Neuron (in vitro differentiated cells): ENCODE measurements around the gene ISY1.
A peak's percentile ranks its signal among the peaks of the same experiment; 100 is the strongest.
"Not testable (repeated sequence)": the region's sequence is repeated elsewhere in the genome, so short reads cannot be mapped to it uniquely, and the experiment has no call there.

Experiments used
- H2AFZ ChIP-seq: one replicate; pipeline ENCODE4 v1.6.1; 2013; ENCODE audit warnings: low read depth, mild to moderate bottlenecking, inconsistent platforms, low read length, moderate library complexity
- H3K27me3 ChIP-seq: one replicate; pipeline ENCODE4 v1.6.1; 2013; ENCODE audit warnings: low read length; ENCODE audit not compliant: insufficient read depth
- H3K36me3 ChIP-seq: one replicate; pipeline ENCODE4 v1.6.1; 2013; ENCODE audit warnings: low read length; ENCODE audit not compliant: insufficient read depth
- H3K4me1 ChIP-seq: one replicate; pipeline ENCODE4 v1.6.1; 2013; ENCODE audit warnings: low read length; ENCODE audit not compliant: insufficient read depth
- H3K4me3 ChIP-seq: 2 replicates; pipeline ENCODE4 v1.5.1; 2013; ENCODE audit warnings: mild to moderate bottlenecking, low read length, moderate library complexity
- H3K9me3 ChIP-seq: one replicate; pipeline ENCODE4 v1.6.1; 2013; ENCODE audit warnings: low read length

ISY1 gene

GRCh38 chr3:129183569-129184395, 22.9 kb upstream of the ISY1 start, which contains the start of gene CNBP:
Gene CNBP (minus strand): TSS chr3:129183896. CDS start chr3:129171757, 12,139 bp downstream.
- Histone ChIP-seq H3K9me3 (no peaks in the 10 kb centered on the region), H2AFZ (peak within 1 kb of the TSS; percentile 64), H3K4me3 (peak within 1 kb of the TSS; percentile 89), H3K4me1 (peaks cover 20% of the 10 kb centered on the region), H3K27me3 (no peaks in the 10 kb centered on the region), H3K36me3 (peaks cover 12% of the 10 kb centered on the region)

DNA sequence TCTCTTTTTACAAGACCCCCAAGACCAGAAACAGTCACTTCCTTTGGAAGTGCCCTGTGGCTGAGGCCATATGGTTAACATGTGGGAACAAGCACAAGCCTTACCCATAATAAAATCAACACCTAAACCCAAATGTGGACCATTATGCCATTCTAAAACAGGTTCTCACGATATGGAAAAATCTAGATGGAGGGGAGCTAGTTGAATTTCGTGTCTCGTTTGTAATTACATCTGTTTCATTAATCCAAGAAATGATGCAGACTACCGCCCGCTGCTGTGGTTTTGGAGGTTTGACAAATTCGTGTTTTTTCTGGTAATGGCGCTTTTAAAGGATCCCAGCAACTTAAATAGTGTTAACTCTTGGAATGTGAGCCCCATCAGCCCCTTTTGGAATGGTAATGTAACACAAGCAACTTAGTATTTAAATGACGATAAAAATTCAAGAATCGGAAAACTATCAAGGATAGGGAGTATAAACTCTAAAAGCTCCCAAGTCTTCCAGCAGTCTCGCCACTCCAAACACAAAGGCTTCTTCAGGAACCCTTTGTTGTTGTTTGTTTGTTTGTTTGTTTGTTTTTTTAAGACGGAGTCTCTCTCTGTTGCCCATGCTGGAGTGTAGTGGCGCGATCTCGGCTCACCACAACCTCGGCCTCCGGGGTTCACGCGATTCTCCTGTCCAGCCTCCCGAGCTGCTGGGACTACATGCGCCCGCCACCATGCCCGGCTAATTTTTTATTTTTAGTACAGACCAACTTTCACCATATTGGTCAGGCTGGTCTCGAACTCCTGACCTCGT, 21.7 kb upstream of the ISY1 start:
- Histone ChIP-seq H3K4me3 (peak overlapping the region; percentile 89), H3K4me1 (peaks cover 20% of the 10 kb centered on the region), H3K36me3 (peaks cover 13% of the 10 kb centered on the region), H2AFZ (no peak overlapping the region), H3K27me3 (no peaks in the 10 kb centered on the region), H3K9me3 (no peaks in the 10 kb centered on the region)

GRCh38 chr3:129181819-129182218, 21.0 kb upstream of the ISY1 start:
- Histone ChIP-seq H3K27me3 (no peaks in the 10 kb centered on the region), H3K4me3 (peak overlapping the region; percentile 89), H3K9me3 (no peaks in the 10 kb centered on the region), H2AFZ (no peak overlapping the region), H3K4me1 (peaks cover 20% of the 10 kb centered on the region), H3K36me3 (peaks cover 21% of the 10 kb centered on the region)

DNA sequence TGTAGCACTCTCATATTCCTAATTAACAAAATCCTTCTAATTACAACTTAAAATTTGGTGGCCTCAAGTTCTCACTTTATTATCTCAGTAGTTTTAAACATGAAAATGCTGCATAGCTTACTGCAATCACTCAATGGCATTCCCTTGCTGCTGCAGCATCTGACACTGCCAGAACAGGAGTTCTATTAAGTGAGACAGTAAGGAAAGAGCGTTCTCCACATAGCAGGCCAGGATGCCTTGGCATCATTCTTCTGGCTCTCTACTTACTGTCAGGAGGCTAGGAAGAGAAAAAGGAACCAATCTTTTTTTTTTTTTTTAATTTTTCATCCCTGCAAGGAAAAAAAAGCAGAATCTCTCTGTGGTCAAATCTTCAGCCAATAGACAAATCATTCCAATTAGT, 19.6 kb upstream of the ISY1 start:
- Histone ChIP-seq H3K27me3 (no peaks in the 10 kb centered on the region), H3K9me3 (no peaks in the 10 kb centered on the region), H2AFZ (no peak overlapping the region), H3K4me1 (peaks cover 20% of the 10 kb centered on the region), H3K36me3 (peaks cover 27% of the 10 kb centered on the region), H3K4me3 (no peak overlapping the region)

- Histone ChIP-seq H3K36me3 (peaks cover 42% of the 10 kb centered on the region), H3K9me3 (no peaks in the 10 kb centered on the region), H2AFZ (no peak overlapping the region), H3K4me1 (no peaks in the 10 kb centered on the region), H3K27me3 (no peaks in the 10 kb centered on the region), H3K4me3 (no peak overlapping the region)
Observed at GRCh38 chr3:129176051-129176450, 15.2 kb upstream of the ISY1 start.

DNA sequence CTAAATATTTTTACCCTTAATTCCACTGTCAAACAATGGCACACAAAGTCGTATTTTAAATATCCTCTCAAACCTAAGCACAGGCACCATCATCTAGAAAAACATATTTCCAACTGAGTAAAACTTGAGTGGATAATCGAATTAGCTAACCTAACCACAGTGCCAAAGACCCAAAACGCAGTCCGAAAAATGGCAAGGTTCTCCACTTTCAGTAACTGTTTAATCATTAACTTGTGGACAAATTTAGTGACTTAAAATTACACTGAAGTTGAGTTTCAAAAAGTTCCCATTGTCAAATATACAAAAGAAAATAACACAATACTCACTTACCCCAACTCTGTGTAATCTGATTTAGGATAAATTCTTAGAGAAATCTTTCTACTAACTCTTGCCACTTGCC, 12.9 kb upstream of the ISY1 start:
- Histone ChIP-seq H3K4me3 (no peak overlapping the region), H3K27me3 (no peaks in the 10 kb centered on the region), H3K9me3 (no peaks in the 10 kb centered on the region), H2AFZ (no peak overlapping the region), H3K4me1 (no peaks in the 10 kb centered on the region), H3K36me3 (peaks cover 52% of the 10 kb centered on the region)

DNA sequence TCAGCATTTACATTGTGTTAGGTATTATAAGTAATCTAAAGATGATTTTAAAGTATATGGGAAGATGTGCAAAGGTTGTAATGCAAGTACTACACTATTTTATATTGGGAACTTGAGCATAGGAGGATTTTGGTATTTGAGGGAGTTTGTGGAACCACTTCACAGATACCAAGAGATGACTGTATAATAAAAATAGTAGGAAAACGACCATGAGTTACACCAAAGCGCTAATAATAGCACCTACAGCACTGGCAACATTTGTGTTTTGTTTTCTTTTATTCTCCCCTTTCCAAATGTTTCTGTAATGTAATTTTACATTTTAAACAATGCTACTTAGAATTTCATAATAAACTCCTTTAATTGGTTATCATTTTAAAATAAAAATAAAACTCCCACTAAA, 12.3 kb upstream of the ISY1 start:
- H2AFZ ChIP-seq: no peak overlapping the region
- H3K9me3 ChIP-seq: no peaks in the 10 kb centered on the region
- H3K27me3 ChIP-seq: no peaks in the 10 kb centered on the region
- peaks cover 53% of the 10 kb centered on the region for H3K36me3 ChIP-seq
- no peaks in the 10 kb centered on the region for H3K4me1 ChIP-seq
- H3K4me3 ChIP-seq: no peak overlapping the region

DNA sequence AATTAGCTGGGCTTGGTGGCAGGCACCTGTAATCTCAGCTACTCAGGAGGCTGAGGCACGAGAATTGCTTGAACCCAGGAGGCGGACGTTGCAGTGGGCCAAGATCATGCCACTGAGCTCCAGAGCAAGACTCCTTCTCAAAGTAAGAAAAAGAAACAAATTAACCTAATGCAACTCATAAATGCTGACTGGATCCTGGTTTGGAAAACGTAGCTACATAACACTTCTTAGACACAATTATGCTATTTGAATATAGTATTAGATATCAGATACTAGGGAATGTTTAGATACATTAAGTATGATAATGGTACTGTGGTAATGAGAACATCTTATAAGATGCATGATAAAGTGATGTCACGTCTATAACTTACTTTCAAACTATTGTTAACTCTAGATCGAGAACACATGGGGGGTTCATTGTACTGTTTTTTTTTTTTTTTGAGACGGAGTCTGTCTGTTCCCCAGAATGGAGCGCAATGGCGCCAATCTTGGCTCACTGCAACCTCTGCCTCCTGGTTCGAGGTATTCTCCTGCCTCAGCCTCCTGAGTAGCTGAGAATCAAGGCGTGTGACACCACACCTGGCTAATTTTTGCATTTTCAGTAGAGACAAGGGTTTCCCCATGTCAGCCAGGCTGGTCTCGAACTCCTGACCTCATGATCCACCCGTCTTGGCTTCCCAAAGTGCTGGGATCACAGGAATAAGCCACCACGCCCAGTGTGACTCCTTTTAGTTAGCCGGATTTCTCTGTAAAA, 5.9 kb upstream of the ISY1 start:
- H3K4me3 ChIP-seq: no peak overlapping the region
- H3K9me3 ChIP-seq: no peaks in the 10 kb centered on the region
- H2AFZ ChIP-seq: no peak overlapping the region
- no peaks in the 10 kb centered on the region for H3K27me3 ChIP-seq
- peaks cover 8% of the 10 kb centered on the region for H3K4me1 ChIP-seq
- peaks cover 46% of the 10 kb centered on the region for H3K36me3 ChIP-seq

- H3K36me3 ChIP-seq: peaks cover 34% of the 10 kb centered on the region
- not testable (repeated sequence) for H2AFZ ChIP-seq, H3K4me3 ChIP-seq, H3K4me1 ChIP-seq, H3K27me3 ChIP-seq, H3K9me3 ChIP-seq
Observed at GRCh38 chr3:129165594-129165993, 4.7 kb upstream of the ISY1 start.

DNA sequence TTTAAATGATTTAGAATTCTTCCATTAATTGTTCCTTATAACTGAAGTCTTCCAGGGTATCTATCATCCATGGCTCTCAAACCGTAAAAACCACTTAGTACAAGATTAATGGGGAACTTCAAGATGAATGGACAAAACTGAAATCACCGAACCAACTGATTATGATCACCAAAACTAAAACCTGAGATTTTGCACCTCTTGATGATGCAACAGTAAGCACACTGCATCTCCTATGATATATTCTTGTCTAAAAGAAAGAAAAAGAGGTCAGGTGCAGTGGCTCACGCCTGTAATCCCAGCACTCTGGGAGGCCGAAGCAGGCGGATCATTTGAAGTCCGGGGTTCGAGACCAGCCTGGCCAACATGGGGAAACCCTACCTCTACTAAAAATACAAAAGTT, 3.6 kb upstream of the ISY1 start:
- Histone ChIP-seq H3K4me1 (peaks cover 14% of the 10 kb centered on the region), H3K27me3 (no peaks in the 10 kb centered on the region), H3K36me3 (peaks cover 23% of the 10 kb centered on the region), H3K9me3 (no peaks in the 10 kb centered on the region), H2AFZ (no peak overlapping the region), H3K4me3 (no peak overlapping the region)

GRCh38 chr3:129162729-129163579, 2.1 kb upstream of the ISY1 start:
- Histone ChIP-seq H2AFZ (no peak overlapping the region), H3K4me1 (peaks cover 17% of the 10 kb centered on the region), H3K9me3 (no peaks in the 10 kb centered on the region), H3K27me3 (no peaks in the 10 kb centered on the region), H3K4me3 (peak overlapping the region; percentile 52), H3K36me3 (peaks cover 22% of the 10 kb centered on the region)

- no peak overlapping the region for H2AFZ ChIP-seq
Observed at GRCh38 chr3:129161860-129162271, 1.0 kb upstream of the ISY1 start.

More at GRCh38 chr3:129161860-129162271, 1.0 kb upstream of the ISY1 start:
- H3K27me3 ChIP-seq: no peaks in the 10 kb centered on the region
- H3K4me1 ChIP-seq: peaks cover 17% of the 10 kb centered on the region
- no peaks in the 10 kb centered on the region for H3K9me3 ChIP-seq
- H3K36me3 ChIP-seq: peaks cover 17% of the 10 kb centered on the region
- H3K4me3 ChIP-seq: peak overlapping the region; percentile 52
